Neural cell (in vitro differentiated cells): ENCODE results near the gene RPRD1B. TPM values are rescaled to one million over a fixed set of nuclear protein-coding genes. Genes with fewer than 3 reads are reported as not detected.

ENCODE experiments used
- H2AFZ ChIP-seq: fragments of 200-600, 300-800 bp; sonication (generic), shearing (Covaris generic); 2 replicates; pipeline ENCODE4 v1.6.0; 2014; ENCODE audit warnings: low read depth, mild to moderate bottlenecking, antibody characterized with exemption, low read length, moderate library complexity
- H3F3A ChIP-seq: fragments of 200-600 bp; shearing (Covaris generic); 2 replicates; pipeline ENCODE4 v1.6.1; 2016; ENCODE audit warnings: mild to moderate bottlenecking, moderate library complexity, mixed read lengths, antibody characterized with exemption, low read length; ENCODE audit not compliant: insufficient read depth, poor library complexity, severe bottlenecking
- H3K27ac ChIP-seq: fragments of 200-600, 300-800 bp; sonication (generic), shearing (Covaris generic); 2 replicates; pipeline ENCODE4 v1.5.1; 2014; ENCODE audit warnings: mild to moderate bottlenecking, low read length, moderate library complexity
- H3K27me3 ChIP-seq: fragments of 300-800, 200-600 bp; sonication (generic), shearing (Covaris generic); 2 replicates; pipeline ENCODE4 v1.6.0; 2014; ENCODE audit warnings: mild to moderate bottlenecking, low read depth, low read length, moderate library complexity; ENCODE audit not compliant: insufficient read depth
- H3K36me3 ChIP-seq: fragments of 300-800, 200-600 bp; sonication (generic), shearing (Covaris generic); 2 replicates; pipeline ENCODE4 v1.5.1; 2014; ENCODE audit warnings: mild to moderate bottlenecking, antibody characterized with exemption, low read length, moderate library complexity; ENCODE audit not compliant: insufficient read depth
- H3K4me2 ChIP-seq: fragments of 300-800, 200-600 bp; sonication (generic), shearing (Covaris generic); 2 replicates; pipeline ENCODE4 v1.6.0; 2014; ENCODE audit warnings: mild to moderate bottlenecking, low read length
- H3K4me3 ChIP-seq: fragments of 300-800, 200-600 bp; sonication (generic), shearing (Covaris generic); 2 replicates; pipeline ENCODE4 v1.5.1; 2014; ENCODE audit warnings: mild to moderate bottlenecking, low read length, moderate library complexity
- H3K79me2 ChIP-seq: fragments of 200-600 bp; shearing (Covaris generic); replicated peaks from 2 replicates; pipeline ENCODE4 v1.6.0; 2014; ENCODE audit warnings: mild to moderate bottlenecking, low read length, moderate library complexity; ENCODE audit not compliant: insufficient read depth
- H3K9ac ChIP-seq: fragments of 300-800, 200-600 bp; sonication (generic), shearing (Covaris generic); 2 replicates; pipeline ENCODE4 v1.6.1; 2016; ENCODE audit warnings: mild to moderate bottlenecking, low read length, mixed read lengths
- H3K9me2 ChIP-seq: fragments of 200-600 bp; shearing (Covaris generic); 2 replicates; pipeline ENCODE4 v1.6.1; 2016; ENCODE audit warnings: mild to moderate bottlenecking, low read length, mixed read lengths; ENCODE audit not compliant: insufficient read depth
- H3K9me3 ChIP-seq: fragments of 200-600, 300-800 bp; sonication (generic), shearing (Covaris generic); 2 replicates; pipeline ENCODE4 v1.6.1; 2016; ENCODE audit warnings: mild to moderate bottlenecking, mixed run types, low read length, moderate library complexity, mixed read lengths
- H4K20me1 ChIP-seq: fragments of 200-600 bp; shearing (Covaris generic); 2 replicates; pipeline ENCODE4 v1.6.1; 2016; ENCODE audit warnings: mild to moderate bottlenecking, mixed run types; ENCODE audit not compliant: insufficient read depth
- EP300 ChIP-seq: fragments of 450-650 bp; conservative IDR thresholded peaks from 2 replicates; pipeline ENCODE4 v1.6.1; 2014; ENCODE audit warnings: antibody characterized with exemption, mild to moderate bottlenecking, moderate library complexity; ENCODE audit not compliant: poor library complexity, severe bottlenecking
- EZH2 ChIP-seq: fragments of 200-600, 300-800 bp; shearing (Covaris generic), sonication (generic); IDR thresholded peaks from 2 replicates; pipeline ENCODE4 v1.6.1; 2014; ENCODE audit warnings: antibody characterized with exemption, low read length, borderline replicate concordance, mild to moderate bottlenecking; ENCODE audit not compliant: insufficient read depth, poor library complexity, severe bottlenecking
- MXI1 ChIP-seq: fragments of 450-650 bp; conservative IDR thresholded peaks from 2 replicates; pipeline ENCODE4 v1.6.1; 2014; ENCODE audit warnings: antibody characterized with exemption, mild to moderate bottlenecking; ENCODE audit not compliant: poor library complexity, severe bottlenecking
- POLR2AphosphoS5 ChIP-seq: IDR thresholded peaks from 2 replicates; pipeline ENCODE4 v1.6.1; 2012
- RAD21 ChIP-seq: fragments of 450-650 bp; conservative IDR thresholded peaks from 2 replicates; pipeline ENCODE4 v1.6.1; 2014; ENCODE audit warnings: antibody characterized with exemption, mild to moderate bottlenecking, moderate library complexity
- SMC3 ChIP-seq: fragments of 450-650 bp; conservative IDR thresholded peaks from 2 replicates; pipeline ENCODE4 v1.6.1; 2014; ENCODE audit warnings: antibody characterized with exemption, mild to moderate bottlenecking, moderate library complexity; ENCODE audit not compliant: poor library complexity
- TAF1 ChIP-seq: IDR thresholded peaks from 2 replicates; pipeline ENCODE4 v1.6.1; 2012; ENCODE audit warnings: low read depth
- polyA plus RNA-seq: library from polyadenylated mRNA; depleted of rRNA; stranded (reverse); fragments of >200 nt; gene quantifications from 2 replicates; pipeline ENCODE4 v1.2.3, GENCODE V29; 2014
- TF ChIP-seq, protein P1 (sequence below): fragments of 450-650 bp; IDR thresholded peaks from 2 replicates; pipeline ENCODE4 v1.5.1; 2014; ENCODE audit warnings: antibody characterized with exemption, mild to moderate bottlenecking, moderate library complexity; ENCODE audit not compliant: poor library complexity, severe bottlenecking
- TF ChIP-seq, protein P2 (sequence below): IDR thresholded peaks from 2 replicates; pipeline ENCODE4 v1.6.1; 2012; ENCODE audit warnings: borderline replicate concordance

RPRD1B gene
- polyA plus RNA-seq, 1 donor from 2014 or later, result 23.4 TPM

DNA sequence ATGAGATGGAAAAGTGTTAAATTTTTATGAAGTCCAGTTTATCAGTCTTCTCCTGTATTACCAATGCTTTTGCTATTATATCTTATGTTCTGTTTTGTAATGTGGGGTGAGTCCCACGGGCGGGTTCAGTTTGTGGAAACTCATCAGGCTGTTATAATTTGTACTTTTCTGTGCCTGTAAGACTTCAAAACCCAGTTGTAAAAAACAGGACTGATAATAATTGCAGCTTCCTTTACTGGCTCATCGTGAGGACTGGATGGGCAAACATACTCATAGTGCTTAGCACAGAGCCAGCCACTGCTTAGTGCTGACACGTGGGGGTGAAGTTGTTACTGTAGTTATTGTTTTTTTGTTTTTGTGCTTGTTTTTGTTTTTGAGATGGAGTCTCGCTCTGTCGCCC is 85.9 kb downstream of the RPRD1B start:
- TF ChIP-seq EP300, result no peak
- TF ChIP-seq SMC3, result no peak
- TF ChIP-seq, protein P1, sequence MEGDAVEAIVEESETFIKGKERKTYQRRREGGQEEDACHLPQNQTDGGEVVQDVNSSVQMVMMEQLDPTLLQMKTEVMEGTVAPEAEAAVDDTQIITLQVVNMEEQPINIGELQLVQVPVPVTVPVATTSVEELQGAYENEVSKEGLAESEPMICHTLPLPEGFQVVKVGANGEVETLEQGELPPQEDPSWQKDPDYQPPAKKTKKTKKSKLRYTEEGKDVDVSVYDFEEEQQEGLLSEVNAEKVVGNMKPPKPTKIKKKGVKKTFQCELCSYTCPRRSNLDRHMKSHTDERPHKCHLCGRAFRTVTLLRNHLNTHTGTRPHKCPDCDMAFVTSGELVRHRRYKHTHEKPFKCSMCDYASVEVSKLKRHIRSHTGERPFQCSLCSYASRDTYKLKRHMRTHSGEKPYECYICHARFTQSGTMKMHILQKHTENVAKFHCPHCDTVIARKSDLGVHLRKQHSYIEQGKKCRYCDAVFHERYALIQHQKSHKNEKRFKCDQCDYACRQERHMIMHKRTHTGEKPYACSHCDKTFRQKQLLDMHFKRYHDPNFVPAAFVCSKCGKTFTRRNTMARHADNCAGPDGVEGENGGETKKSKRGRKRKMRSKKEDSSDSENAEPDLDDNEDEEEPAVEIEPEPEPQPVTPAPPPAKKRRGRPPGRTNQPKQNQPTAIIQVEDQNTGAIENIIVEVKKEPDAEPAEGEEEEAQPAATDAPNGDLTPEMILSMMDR, result no peak
- TF ChIP-seq, protein P2, sequence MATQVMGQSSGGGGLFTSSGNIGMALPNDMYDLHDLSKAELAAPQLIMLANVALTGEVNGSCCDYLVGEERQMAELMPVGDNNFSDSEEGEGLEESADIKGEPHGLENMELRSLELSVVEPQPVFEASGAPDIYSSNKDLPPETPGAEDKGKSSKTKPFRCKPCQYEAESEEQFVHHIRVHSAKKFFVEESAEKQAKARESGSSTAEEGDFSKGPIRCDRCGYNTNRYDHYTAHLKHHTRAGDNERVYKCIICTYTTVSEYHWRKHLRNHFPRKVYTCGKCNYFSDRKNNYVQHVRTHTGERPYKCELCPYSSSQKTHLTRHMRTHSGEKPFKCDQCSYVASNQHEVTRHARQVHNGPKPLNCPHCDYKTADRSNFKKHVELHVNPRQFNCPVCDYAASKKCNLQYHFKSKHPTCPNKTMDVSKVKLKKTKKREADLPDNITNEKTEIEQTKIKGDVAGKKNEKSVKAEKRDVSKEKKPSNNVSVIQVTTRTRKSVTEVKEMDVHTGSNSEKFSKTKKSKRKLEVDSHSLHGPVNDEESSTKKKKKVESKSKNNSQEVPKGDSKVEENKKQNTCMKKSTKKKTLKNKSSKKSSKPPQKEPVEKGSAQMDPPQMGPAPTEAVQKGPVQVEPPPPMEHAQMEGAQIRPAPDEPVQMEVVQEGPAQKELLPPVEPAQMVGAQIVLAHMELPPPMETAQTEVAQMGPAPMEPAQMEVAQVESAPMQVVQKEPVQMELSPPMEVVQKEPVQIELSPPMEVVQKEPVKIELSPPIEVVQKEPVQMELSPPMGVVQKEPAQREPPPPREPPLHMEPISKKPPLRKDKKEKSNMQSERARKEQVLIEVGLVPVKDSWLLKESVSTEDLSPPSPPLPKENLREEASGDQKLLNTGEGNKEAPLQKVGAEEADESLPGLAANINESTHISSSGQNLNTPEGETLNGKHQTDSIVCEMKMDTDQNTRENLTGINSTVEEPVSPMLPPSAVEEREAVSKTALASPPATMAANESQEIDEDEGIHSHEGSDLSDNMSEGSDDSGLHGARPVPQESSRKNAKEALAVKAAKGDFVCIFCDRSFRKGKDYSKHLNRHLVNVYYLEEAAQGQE, result no peak
- no peak for TF ChIP-seq TAF1
- no peak for TF ChIP-seq MXI1
- TF ChIP-seq POLR2AphosphoS5, result no peak
- TF ChIP-seq RAD21, result no peak
- no peak for TF ChIP-seq EZH2
- Histone ChIP-seq H3K36me3 (no peaks in the 10 kb centered on the region), H3K9ac (no peak overlapping the region), H3K4me2 (no peak overlapping the region), H3K27me3 (no peaks in the 10 kb centered on the region), H3K4me3 (no peak overlapping the region), H3K27ac (no peak overlapping the region), H3K79me2 (no peaks in the 10 kb centered on the region), H2AFZ (no peak overlapping the region), H4K20me1 (no peaks in the 10 kb centered on the region), H3K9me2 (no peaks in the 10 kb centered on the region), H3K9me3 (no peaks in the 10 kb centered on the region), H3F3A (no peaks in the 10 kb centered on the region)

DNA sequence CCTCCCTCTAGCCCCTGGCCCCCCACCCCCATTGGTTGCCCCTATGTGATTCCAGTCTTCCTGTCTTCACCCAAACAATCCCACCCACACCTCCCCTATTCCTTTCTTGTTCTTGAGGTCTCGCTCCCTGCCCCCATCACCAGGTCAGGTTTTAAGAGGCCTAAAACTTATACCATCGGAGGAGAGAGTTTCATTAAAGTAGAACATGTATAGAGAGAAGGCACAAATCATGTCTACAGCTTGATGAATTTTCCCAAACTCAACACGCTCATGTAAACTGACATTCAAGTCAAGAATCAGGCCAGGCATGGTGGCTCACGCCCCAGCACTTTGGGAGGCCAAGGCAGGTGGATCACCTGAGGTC is 87.1 kb downstream of the RPRD1B start:
- Histone ChIP-seq H4K20me1 (no peaks in the 10 kb centered on the region), H3K27ac (no peak overlapping the region)
- TF ChIP-seq, protein P1, result no peak
- TF ChIP-seq SMC3 (no peak), TAF1 (no peak), POLR2AphosphoS5 (no peak)

More for the DNA sequence above, 87.1 kb downstream of the RPRD1B start:
- Histone ChIP-seq H3F3A (no peaks in the 10 kb centered on the region), H3K4me2 (no peak overlapping the region), H3K79me2 (no peaks in the 10 kb centered on the region), H3K4me3 (no peak overlapping the region), H3K9me2 (no peaks in the 10 kb centered on the region), H3K9me3 (no peaks in the 10 kb centered on the region), H2AFZ (no peak overlapping the region), H3K27me3 (no peaks in the 10 kb centered on the region), H3K9ac (no peak overlapping the region), H3K36me3 (no peaks in the 10 kb centered on the region)
